OCI-LY3 (cell line): Measurements from ENCODE around the gene C12orf75.

Experiments
- EZH2phosphoT487 ChIP-seq: fragments of 200-600 bp; shearing (Covaris generic); IDR thresholded peaks from 2 replicates; pipeline ENCODE4 v1.6.1; 2018; ENCODE audit warnings: antibody characterized with exemption, mixed run types, low read depth
- TF ChIP-seq, protein P1 (sequence below): fragments of 200-600, 300-600 bp; sonication (generic); IDR thresholded peaks from 2 replicates; pipeline ENCODE4 v1.5.1; 2014; ENCODE audit warnings: antibody characterized with exemption, low read length, low read depth

DNA sequence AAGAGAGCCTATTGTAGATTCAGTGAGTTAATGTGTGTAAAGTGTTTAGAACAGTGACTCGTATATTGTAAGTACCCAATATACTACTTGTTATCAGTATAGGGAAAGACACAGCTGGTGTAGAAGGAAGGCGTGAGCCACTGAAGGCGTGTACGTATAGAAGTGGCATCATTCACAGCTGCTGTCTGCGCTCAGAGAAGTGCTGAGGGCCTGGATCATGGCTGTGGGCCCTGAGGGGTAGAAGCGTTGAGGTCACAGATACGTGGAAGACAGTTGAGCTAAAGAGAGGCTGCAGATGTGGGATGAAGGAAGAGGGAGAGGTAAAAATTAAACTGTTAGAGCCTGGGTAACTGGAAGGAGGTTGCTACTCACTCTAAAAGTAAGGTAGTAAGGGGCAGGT lies 5.9 kb downstream of the C12orf75 start:
- TF ChIP-seq, protein P1, sequence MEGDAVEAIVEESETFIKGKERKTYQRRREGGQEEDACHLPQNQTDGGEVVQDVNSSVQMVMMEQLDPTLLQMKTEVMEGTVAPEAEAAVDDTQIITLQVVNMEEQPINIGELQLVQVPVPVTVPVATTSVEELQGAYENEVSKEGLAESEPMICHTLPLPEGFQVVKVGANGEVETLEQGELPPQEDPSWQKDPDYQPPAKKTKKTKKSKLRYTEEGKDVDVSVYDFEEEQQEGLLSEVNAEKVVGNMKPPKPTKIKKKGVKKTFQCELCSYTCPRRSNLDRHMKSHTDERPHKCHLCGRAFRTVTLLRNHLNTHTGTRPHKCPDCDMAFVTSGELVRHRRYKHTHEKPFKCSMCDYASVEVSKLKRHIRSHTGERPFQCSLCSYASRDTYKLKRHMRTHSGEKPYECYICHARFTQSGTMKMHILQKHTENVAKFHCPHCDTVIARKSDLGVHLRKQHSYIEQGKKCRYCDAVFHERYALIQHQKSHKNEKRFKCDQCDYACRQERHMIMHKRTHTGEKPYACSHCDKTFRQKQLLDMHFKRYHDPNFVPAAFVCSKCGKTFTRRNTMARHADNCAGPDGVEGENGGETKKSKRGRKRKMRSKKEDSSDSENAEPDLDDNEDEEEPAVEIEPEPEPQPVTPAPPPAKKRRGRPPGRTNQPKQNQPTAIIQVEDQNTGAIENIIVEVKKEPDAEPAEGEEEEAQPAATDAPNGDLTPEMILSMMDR: no peak
- no peak for TF ChIP-seq EZH2phosphoT487
